Measurements from ENCODE around the gene MOB3B.

Gene MOB3B

DNA sequence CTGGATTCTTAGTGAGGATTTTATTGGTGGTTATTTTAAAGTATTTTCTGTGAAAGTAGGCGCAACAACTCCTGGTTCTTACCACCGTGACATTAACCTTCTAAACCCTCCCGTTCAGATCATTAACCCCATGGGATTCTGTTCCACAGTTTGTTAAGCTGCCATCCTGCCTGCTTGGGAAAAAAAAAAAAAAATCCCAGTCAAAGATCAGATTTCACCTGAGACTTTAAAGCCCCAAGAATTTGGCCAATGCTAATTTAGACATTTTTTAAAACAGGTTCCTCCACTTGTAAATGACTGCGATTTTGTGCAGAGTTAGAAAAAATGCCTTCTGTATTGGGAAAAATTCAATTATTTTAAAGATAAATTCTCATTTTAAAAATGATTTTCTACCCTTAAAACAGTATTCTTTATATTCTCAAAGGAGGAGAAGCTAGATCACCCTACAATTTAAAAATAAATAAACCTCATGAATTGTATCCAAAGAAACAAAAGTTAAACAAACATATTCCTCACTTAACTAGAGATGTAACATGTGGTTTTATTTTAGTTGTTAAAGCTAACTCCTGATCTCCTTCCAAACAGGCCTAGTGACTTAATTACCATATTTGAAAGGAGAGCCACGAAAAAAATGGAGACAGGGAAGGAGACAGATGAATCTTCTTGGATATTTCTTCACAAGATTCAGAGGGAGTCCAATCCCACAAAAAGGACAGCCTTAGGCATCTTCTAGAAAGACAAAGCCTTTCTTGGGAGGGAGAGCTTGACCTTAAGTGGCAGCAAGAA is 98.7 kb downstream of the MOB3B start:
- Histone ChIP-seq H3K36me3 (ENCODE audit: control insufficient read depth in 1 of 2, insufficient read depth in 2 of 2, low read length in 2 of 2) (no peaks in the 10 kb centered on the region), H3K4ac (ENCODE audit: low read depth, low read length) (no peak overlapping the region), H3K18ac (ENCODE audit: low read length) (no peak overlapping the region), H3K23ac (ENCODE audit: low read length) (no peak overlapping the region), H2BK5ac (ENCODE audit: low read depth, low read length, poor library complexity) (peak overlapping the region; percentile 45), H3K9me3 (ENCODE audit: insufficient read depth, low read depth, low read length) (no peaks in the 10 kb centered on the region), H3K27me3 (ENCODE audit: insufficient read depth, low read length) (no peaks in the 10 kb centered on the region), H2AK5ac (ENCODE audit: low read length) (no peak overlapping the region), H3K4me1 (ENCODE audit: control insufficient read depth in 1 of 2, insufficient read depth in 2 of 2, low read length in 2 of 2) (peaks cover 31 to 51% of the 10 kb centered on the region in 2 experiments), H2AFZ (ENCODE audit: insufficient read depth, low read length, poor library complexity) (no peak overlapping the region), H3K79me2 (ENCODE audit: control insufficient read depth, insufficient read depth, low read length, poor library complexity) (peaks cover 10% of the 10 kb centered on the region), H3K79me1 (ENCODE audit: low read length) (peaks cover 44% of the 10 kb centered on the region), H4K91ac (ENCODE audit: low read depth, low read length) (peak overlapping the region; percentile 45), H3K4me2 (ENCODE audit: low read length) (peak overlapping the region; percentile 8), H4K12ac (ENCODE audit: low read depth, low read length) (no peak overlapping the region), H3K9ac (ENCODE audit: low read length) (no peak overlapping the region), H3K4me3 (ENCODE audit: low read depth, low read length) (no peak overlapping the region), H2BK12ac (ENCODE audit: low read length) (peak overlapping the region; percentile 4), H3K27ac (ENCODE audit: low read depth, low read length) (peak overlapping the region; percentile 95), H4K8ac (ENCODE audit: low read depth, low read length) (no peak overlapping the region), H2BK120ac (ENCODE audit: insufficient read depth, low read length, poor library complexity) (peak overlapping the region; percentile 16), H3K14ac (ENCODE audit: low read length) (no peak overlapping the region)
- DNase-seq = peak in 1 of 2 donors; percentile 75
- no CpG with 5 or more reads among the region's 5 CpGs for WGBS (ENCODE audit: extremely low coverage, insufficient coverage, insufficient read length)

DNA sequence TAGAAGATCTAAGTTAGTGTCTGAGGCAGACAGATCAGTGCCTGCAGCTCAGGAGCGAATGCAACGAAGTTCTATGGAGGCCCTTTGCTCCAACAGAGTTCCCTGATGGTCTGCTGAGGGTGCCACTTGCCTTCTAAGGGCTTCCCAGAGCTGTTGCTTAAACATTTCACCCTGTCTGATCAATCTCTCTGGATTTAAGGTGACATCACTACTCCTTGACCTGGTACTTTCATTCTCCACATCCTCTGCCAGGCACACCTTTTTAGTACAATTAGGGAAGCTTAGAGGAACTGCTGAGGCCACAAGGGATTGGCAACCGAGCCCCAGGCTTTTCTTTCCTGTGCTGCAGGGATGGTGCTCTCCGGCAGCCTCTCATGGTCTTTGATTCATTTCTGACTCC is 99.7 kb downstream of the MOB3B start:
- WGBS (ENCODE audit: extremely low coverage, insufficient coverage, insufficient read length) = no CpG with 5 or more reads among the region's 4 CpGs
- Histone ChIP-seq H2BK5ac (ENCODE audit: low read depth, low read length, poor library complexity) (peak overlapping the region; percentile 84), H3K36me3 (ENCODE audit: control insufficient read depth in 1 of 2, insufficient read depth in 2 of 2, low read length in 2 of 2) (no peaks in the 10 kb centered on the region), H3K4ac (ENCODE audit: low read depth, low read length) (peak overlapping the region; percentile 3), H3K9ac (ENCODE audit: low read length) (no peak overlapping the region), H3K18ac (ENCODE audit: low read length) (peak overlapping the region; percentile 36), H3K27ac (ENCODE audit: low read depth, low read length) (peak overlapping the region; percentile 95), H3K4me1 (ENCODE audit: control insufficient read depth in 1 of 2, insufficient read depth in 2 of 2, low read length in 2 of 2) (peaks cover 26 to 50% of the 10 kb centered on the region in 2 experiments), H3K79me1 (ENCODE audit: low read length) (peaks cover 43% of the 10 kb centered on the region), H2BK120ac (ENCODE audit: insufficient read depth, low read length, poor library complexity) (peak overlapping the region; percentile 89), H4K91ac (ENCODE audit: low read depth, low read length) (peak overlapping the region; percentile 85), H3K79me2 (ENCODE audit: control insufficient read depth, insufficient read depth, low read length, poor library complexity) (peaks cover 9% of the 10 kb centered on the region), H3K27me3 (ENCODE audit: insufficient read depth, low read length) (no peaks in the 10 kb centered on the region), H3K14ac (ENCODE audit: low read length) (peak overlapping the region; percentile 58), H4K8ac (ENCODE audit: low read depth, low read length) (peak overlapping the region; percentile 23), H2AK5ac (ENCODE audit: low read length) (peak overlapping the region; percentile 2), H2AFZ (ENCODE audit: insufficient read depth, low read length, poor library complexity) (no peak overlapping the region), H4K12ac (ENCODE audit: low read depth, low read length) (no peak overlapping the region), H3K4me3 (ENCODE audit: low read depth, low read length) (no peak overlapping the region), H3K4me2 (ENCODE audit: low read length) (peak overlapping the region; percentile 18), H3K23ac (ENCODE audit: low read length) (no peak overlapping the region), H2BK12ac (ENCODE audit: low read length) (peak overlapping the region; percentile 75), H3K9me3 (ENCODE audit: insufficient read depth, low read depth, low read length) (no peaks in the 10 kb centered on the region)
- peak; percentile 47 to 52 for DNase-seq

DNA sequence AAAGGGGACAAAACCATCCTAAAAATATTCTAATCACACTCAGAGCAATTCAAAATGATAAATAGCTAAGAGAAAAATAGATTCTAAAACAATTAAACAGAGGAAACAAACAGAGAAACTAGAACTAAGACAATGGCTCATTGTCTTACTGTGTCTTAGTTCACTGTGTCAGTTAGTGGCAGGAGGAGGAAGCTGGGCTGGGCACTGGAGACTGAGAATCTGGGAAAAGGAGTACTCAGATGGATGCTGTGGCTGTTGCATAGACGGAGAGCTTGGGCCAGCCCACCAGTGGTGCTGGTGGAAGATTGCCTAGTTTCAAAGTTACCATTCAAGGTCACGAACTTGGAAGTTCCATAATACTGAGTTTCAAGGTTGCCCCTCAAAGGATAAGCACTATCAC is 100.2 kb downstream of the MOB3B start:
- H3K36me3 ChIP-seq (ENCODE audit: control insufficient read depth in 1 of 2, insufficient read depth in 2 of 2, low read length in 2 of 2) = no peaks in the 10 kb centered on the region
- peaks cover 11% of the 10 kb centered on the region for H3K79me2 ChIP-seq (ENCODE audit: control insufficient read depth, insufficient read depth, low read length, poor library complexity)
- peaks cover 44% of the 10 kb centered on the region for H3K79me1 ChIP-seq (ENCODE audit: low read length)
- no CpG with 5 or more reads among the region's 2 CpGs for WGBS (ENCODE audit: extremely low coverage, insufficient coverage, insufficient read length)
- H4K12ac ChIP-seq (ENCODE audit: low read depth, low read length) = no peak overlapping the region
- no peak overlapping the region for H3K23ac ChIP-seq (ENCODE audit: low read length)
- H3K4me2 ChIP-seq (ENCODE audit: low read length) = no peak overlapping the region
- H3K4me3 ChIP-seq (ENCODE audit: low read depth, low read length) = no peak overlapping the region
- H2BK120ac ChIP-seq (ENCODE audit: insufficient read depth, low read length, poor library complexity) = peak overlapping the region; percentile 89
- H4K91ac ChIP-seq (ENCODE audit: low read depth, low read length) = peak overlapping the region; percentile 85
- peak overlapping the region; percentile 3 for H3K4ac ChIP-seq (ENCODE audit: low read depth, low read length)
- no peaks in the 10 kb centered on the region for H3K9me3 ChIP-seq (ENCODE audit: insufficient read depth, low read depth, low read length)
- peak overlapping the region; percentile 36 for H3K18ac ChIP-seq (ENCODE audit: low read length)
- H2BK5ac ChIP-seq (ENCODE audit: low read depth, low read length, poor library complexity) = peak overlapping the region; percentile 84
- no peak overlapping the region for H2AFZ ChIP-seq (ENCODE audit: insufficient read depth, low read length, poor library complexity)
- no peak for DNase-seq
- peak overlapping the region; percentile 23 for H4K8ac ChIP-seq (ENCODE audit: low read depth, low read length)
- H3K14ac ChIP-seq (ENCODE audit: low read length) = peak overlapping the region; percentile 58
- H3K4me1 ChIP-seq (ENCODE audit: control insufficient read depth in 1 of 2, insufficient read depth in 2 of 2, low read length in 2 of 2) = peaks cover 24 to 50% of the 10 kb centered on the region in 2 experiments
- peak overlapping the region; percentile 95 for H3K27ac ChIP-seq (ENCODE audit: low read depth, low read length)
- peak overlapping the region; percentile 2 for H2AK5ac ChIP-seq (ENCODE audit: low read length)
- H3K9ac ChIP-seq (ENCODE audit: low read length) = no peak overlapping the region
- peak overlapping the region; percentile 75 for H2BK12ac ChIP-seq (ENCODE audit: low read length)
- no peaks in the 10 kb centered on the region for H3K27me3 ChIP-seq (ENCODE audit: insufficient read depth, low read length)

DNA sequence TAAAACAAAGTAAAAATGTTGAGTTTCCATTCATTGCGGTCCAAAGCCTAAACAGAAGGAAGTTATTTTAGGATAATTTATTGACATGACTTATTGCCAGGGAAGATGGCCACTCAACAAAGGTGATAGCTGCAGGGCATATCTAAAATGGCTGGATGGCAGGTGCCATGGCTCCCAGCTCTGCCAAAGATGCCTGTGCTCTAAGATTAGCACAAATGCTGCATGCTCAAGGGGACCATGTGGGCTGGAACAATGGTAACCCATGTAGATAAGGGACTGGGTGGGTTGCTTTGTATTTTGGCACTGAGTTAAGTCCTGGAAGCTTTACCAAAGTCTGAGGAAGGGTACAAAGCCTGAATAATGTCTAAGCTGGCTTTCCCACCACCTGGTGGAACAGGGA is 101.1 kb downstream of the MOB3B start:
- peak overlapping the region; percentile 95 for H3K27ac ChIP-seq (ENCODE audit: low read depth, low read length)
- H4K8ac ChIP-seq (ENCODE audit: low read depth, low read length) = peak overlapping the region; percentile 11
- peaks cover 26 to 45% of the 10 kb centered on the region in 2 experiments for H3K4me1 ChIP-seq (ENCODE audit: control insufficient read depth in 1 of 2, insufficient read depth in 2 of 2, low read length in 2 of 2)
- peaks cover 46% of the 10 kb centered on the region for H3K79me1 ChIP-seq (ENCODE audit: low read length)
- H3K4me3 ChIP-seq (ENCODE audit: low read depth, low read length) = no peak overlapping the region
- H4K91ac ChIP-seq (ENCODE audit: low read depth, low read length) = peak overlapping the region; percentile 49
- peak overlapping the region; percentile 42 for H2BK5ac ChIP-seq (ENCODE audit: low read depth, low read length, poor library complexity)
- H2BK120ac ChIP-seq (ENCODE audit: insufficient read depth, low read length, poor library complexity) = peak overlapping the region; percentile 13
- H2AK5ac ChIP-seq (ENCODE audit: low read length) = no peak overlapping the region
- H3K9me3 ChIP-seq (ENCODE audit: insufficient read depth, low read depth, low read length) = no peaks in the 10 kb centered on the region
- H3K18ac ChIP-seq (ENCODE audit: low read length) = peak overlapping the region; percentile 31
- peak overlapping the region; percentile 50 for H2BK12ac ChIP-seq (ENCODE audit: low read length)
- peak overlapping the region; percentile 16 for H3K14ac ChIP-seq (ENCODE audit: low read length)
- peak overlapping the region; percentile 18 for H3K4ac ChIP-seq (ENCODE audit: low read depth, low read length)
- H3K9ac ChIP-seq (ENCODE audit: low read length) = no peak overlapping the region
- WGBS (ENCODE audit: extremely low coverage, insufficient coverage, insufficient read length) = no CpG with 5 or more reads among the region's 1 CpG
- peaks cover 13% of the 10 kb centered on the region for H3K79me2 ChIP-seq (ENCODE audit: control insufficient read depth, insufficient read depth, low read length, poor library complexity)
- no peak overlapping the region for H3K23ac ChIP-seq (ENCODE audit: low read length)
- H3K27me3 ChIP-seq (ENCODE audit: insufficient read depth, low read length) = no peaks in the 10 kb centered on the region
- H3K36me3 ChIP-seq (ENCODE audit: control insufficient read depth in 1 of 2, insufficient read depth in 2 of 2, low read length in 2 of 2) = no peaks in the 10 kb centered on the region
- no peak overlapping the region for H4K12ac ChIP-seq (ENCODE audit: low read depth, low read length)
- H3K4me2 ChIP-seq (ENCODE audit: low read length) = no peak overlapping the region
- DNase-seq = no peak
- no peak overlapping the region for H2AFZ ChIP-seq (ENCODE audit: insufficient read depth, low read length, poor library complexity)

Measured in trophoblast cell (in vitro differentiated cells and primary cell).